Thymus (tissue), 11 donors: ENCODE data around the gene RPN2. TPM values are rescaled to one million over a fixed set of nuclear protein-coding genes. Genes with fewer than 3 reads are reported as not detected.

Experiments used
- DNase-seq, 9 donors: peaks; one replicate each; pipeline ENCODE4 v3.0.0-alpha.2; 2013; ENCODE audit warnings: low spot score in 9 of 9, low read depth in 6 of 9, missing footprints in 1 of 9
- H3K27ac ChIP-seq, 2 donors: one replicate each; pipeline ENCODE4 v1.5.1; 2013; ENCODE audit warnings: control low read depth in 1 of 2, low read depth in 1 of 2, low read length in 1 of 2, mild to moderate bottlenecking in 1 of 2, moderate library complexity in 1 of 2
- H3K27me3 ChIP-seq, 2 donors: one replicate each; pipeline ENCODE4 v1.5.1; 2013; ENCODE audit warnings: low read length in 1 of 2; ENCODE audit not compliant: control insufficient read depth in 2 of 2, insufficient read depth in 1 of 2
- H3K36me3 ChIP-seq, 2 donors: one replicate each; pipeline ENCODE4 v1.5.1; 2013; ENCODE audit warnings: low read length in 1 of 2, mild to moderate bottlenecking in 1 of 2, moderate library complexity in 1 of 2; ENCODE audit not compliant: control insufficient read depth in 2 of 2, insufficient read depth in 2 of 2
- H3K4me1 ChIP-seq, 2 donors: one replicate each; pipeline ENCODE4 v1.5.1; 2013; ENCODE audit warnings: low read length in 2 of 2; ENCODE audit not compliant: control insufficient read depth in 2 of 2, insufficient read depth in 2 of 2
- H3K4me3 ChIP-seq, 2 donors: one replicate each; pipeline ENCODE4 v1.5.1; 2013; ENCODE audit warnings: low read length in 2 of 2, control low read depth in 1 of 2, mild to moderate bottlenecking in 1 of 2
- H3K9me3 ChIP-seq, 2 donors: one replicate each; pipeline ENCODE4 v1.5.1; 2013; ENCODE audit warnings: low read length in 1 of 2, mild to moderate bottlenecking in 1 of 2; ENCODE audit not compliant: control insufficient read depth in 2 of 2, insufficient read depth in 1 of 2
- WGBS: extraction: QIAGEN DNeasy Blood & Tissue Kit; methylation state at CpG from one replicate; pipeline ENCODE4 v1.1.7; 2013; 5-methylcytosine and 5-hydroxymethylcytosine counted together
- polyA plus RNA-seq: library from polyadenylated mRNA; stranded (reverse); fragments of 200-250 nt; gene quantifications from one replicate; pipeline ENCODE4 v1.2.3, GENCODE V29; 2013
- total RNA-seq: library from RNA; stranded (reverse); fragments of 120-200 nt; gene quantifications from one replicate; pipeline ENCODE4 v1.2.4, GENCODE V29; 2013
- donor health status: healthy.

The RPN2 gene
- total and polyA plus RNA-seq, 2 donors = 70.0 to 156 TPM

- no peak overlapping the region for H3K4me3 ChIP-seq
- WGBS = over 99% methylated on average over 3 of the region's 4 CpGs
- no peak overlapping the region for H3K27ac ChIP-seq
- no peaks in the 10 kb centered on the region for H3K27me3 ChIP-seq
- no peak for DNase-seq
- H3K4me1 ChIP-seq = no peaks in the 10 kb centered on the region
- H3K9me3 ChIP-seq = no peaks in the 10 kb centered on the region
- H3K36me3 ChIP-seq = no peaks in the 10 kb centered on the region
Observed at GRCh38 chr20:37151529-37151928, 27.6 kb upstream of the RPN2 start.

GRCh38 chr20:37152284-37152683, 26.8 kb upstream of the RPN2 start:
- Histone ChIP-seq H3K27ac (no peak overlapping the region), H3K4me1 (no peaks in the 10 kb centered on the region), H3K27me3 (no peaks in the 10 kb centered on the region), H3K4me3 (no peak overlapping the region), H3K9me3 (no peaks in the 10 kb centered on the region), H3K36me3 (no peaks in the 10 kb centered on the region)
- DNase-seq = no peak
- WGBS = 97% methylated on average over 7 of the region's 7 CpGs

- WGBS = 99% methylated on average over 6 of the region's 6 CpGs
- Histone ChIP-seq H3K9me3 (no peaks in the 10 kb centered on the region), H3K36me3 (no peaks in the 10 kb centered on the region), H3K27me3 (no peaks in the 10 kb centered on the region), H3K4me1 (no peaks in the 10 kb centered on the region), H3K27ac (no peak overlapping the region), H3K4me3 (no peak overlapping the region)
- no peak for DNase-seq
Observed at GRCh38 chr20:37154684-37155298, 24.3 kb upstream of the RPN2 start.

GRCh38 chr20:37155987-37156386, 23.1 kb upstream of the RPN2 start:
- no peaks in the 10 kb centered on the region for H3K9me3 ChIP-seq
- no peak for DNase-seq
- H3K27me3 ChIP-seq = no peaks in the 10 kb centered on the region
- no peaks in the 10 kb centered on the region for H3K4me1 ChIP-seq
- H3K36me3 ChIP-seq = no peaks in the 10 kb centered on the region
- over 99% methylated on average over 9 of the region's 9 CpGs for WGBS
- no peak overlapping the region for H3K4me3 ChIP-seq
- no peak overlapping the region for H3K27ac ChIP-seq

GRCh38 chr20:37158248-37158647, 20.9 kb upstream of the RPN2 start:
- no peaks in the 10 kb centered on the region for H3K4me1 ChIP-seq
- 98% methylated on average over 4 of the region's 4 CpGs for WGBS
- H3K4me3 ChIP-seq = no peak overlapping the region
- no peak overlapping the region for H3K27ac ChIP-seq
- H3K9me3 ChIP-seq = no peaks in the 10 kb centered on the region
- H3K27me3 ChIP-seq = no peaks in the 10 kb centered on the region
- DNase-seq = no peak
- H3K36me3 ChIP-seq = no peaks in the 10 kb centered on the region

- H3K4me3 ChIP-seq = no peak overlapping the region
- H3K27me3 ChIP-seq = no peaks in the 10 kb centered on the region
- DNase-seq = no peak
- H3K9me3 ChIP-seq = no peaks in the 10 kb centered on the region
- no peaks in the 10 kb centered on the region for H3K36me3 ChIP-seq
- no peak overlapping the region for H3K27ac ChIP-seq
- WGBS = 95% methylated on average over 10 of the region's 10 CpGs
- no peaks in the 10 kb centered on the region for H3K4me1 ChIP-seq
Observed at GRCh38 chr20:37160683-37161082, 18.4 kb upstream of the RPN2 start.

GRCh38 chr20:37161830-37162549, 17.1 kb upstream of the RPN2 start:
- H3K4me1 ChIP-seq = no peaks in the 10 kb centered on the region
- no peak overlapping the region for H3K4me3 ChIP-seq
- no peaks in the 10 kb centered on the region for H3K27me3 ChIP-seq
- no peak overlapping the region for H3K27ac ChIP-seq
- no peak for DNase-seq
- H3K36me3 ChIP-seq = no peaks in the 10 kb centered on the region
- no peaks in the 10 kb centered on the region for H3K9me3 ChIP-seq
- 79% methylated on average over 12 of the region's 12 CpGs for WGBS

- no peak overlapping the region for H3K4me3 ChIP-seq
- 94% methylated on average over 6 of the region's 6 CpGs for WGBS
- DNase-seq = no peak
- H3K4me1 ChIP-seq = no peaks in the 10 kb centered on the region
- H3K27ac ChIP-seq = no peak overlapping the region
- H3K36me3 ChIP-seq = no peaks in the 10 kb centered on the region
- no peaks in the 10 kb centered on the region for H3K9me3 ChIP-seq
- no peaks in the 10 kb centered on the region for H3K27me3 ChIP-seq
Observed at GRCh38 chr20:37162646-37163045, 16.5 kb upstream of the RPN2 start.

- no peak for DNase-seq
- Histone ChIP-seq H3K4me1 (no peaks in the 10 kb centered on the region), H3K4me3 (no peak overlapping the region), H3K36me3 (no peaks in the 10 kb centered on the region), H3K27me3 (no peaks in the 10 kb centered on the region), H3K9me3 (no peaks in the 10 kb centered on the region), H3K27ac (no peak overlapping the region)
- 97% methylated on average over 4 of the region's 4 CpGs for WGBS
Observed at GRCh38 chr20:37163832-37164554, 15.1 kb upstream of the RPN2 start.
